Measurements from ENCODE around the gene DCBLD2.

The DCBLD2 gene

GRCh38 chr3:98801043-98801747 lies 100.3 kb downstream of the DCBLD2 start:
- no peak for TF ChIP-seq CTCF (IDR thresholded peaks at IDR 0.05; ENCODE audit: extremely low read depth, missing control alignments)
- DNase-seq (ENCODE audit: low spot score) = no peak

- no peak for TF ChIP-seq CTCF (IDR thresholded peaks at IDR 0.05; ENCODE audit: extremely low read depth, missing control alignments)
- no peak for DNase-seq (ENCODE audit: low spot score)
Measured at GRCh38 chr3:98800401-98800800, 101.1 kb downstream of the DCBLD2 start.

- no peak for DNase-seq (ENCODE audit: low spot score)
- TF ChIP-seq CTCF (IDR thresholded peaks at IDR 0.05; ENCODE audit: extremely low read depth, missing control alignments) = no peak
Measured at GRCh38 chr3:98799479-98799878, 102.0 kb downstream of the DCBLD2 start.

GRCh38 chr3:98798820-98799219 lies 102.7 kb downstream of the DCBLD2 start:
- DNase-seq (ENCODE audit: low spot score) = no peak
- no peak for TF ChIP-seq CTCF (IDR thresholded peaks at IDR 0.05; ENCODE audit: extremely low read depth, missing control alignments)

GRCh38 chr3:98797905-98798304 lies 103.6 kb downstream of the DCBLD2 start:
- TF ChIP-seq CTCF (IDR thresholded peaks at IDR 0.05; ENCODE audit: extremely low read depth, missing control alignments) = no peak
- DNase-seq (ENCODE audit: low spot score) = no peak

GRCh38 chr3:98796334-98796733 lies 105.2 kb downstream of the DCBLD2 start:
- TF ChIP-seq CTCF (IDR thresholded peaks at IDR 0.05; ENCODE audit: extremely low read depth, missing control alignments) = no peak
- no peak for DNase-seq (ENCODE audit: low spot score)

- TF ChIP-seq CTCF (IDR thresholded peaks at IDR 0.05; ENCODE audit: extremely low read depth, missing control alignments) = no peak
- no peak for DNase-seq (ENCODE audit: low spot score)
Measured at GRCh38 chr3:98793971-98794370, 107.5 kb downstream of the DCBLD2 start.
